ENCODE results near the gene G0S2.

The G0S2 gene

DNA sequence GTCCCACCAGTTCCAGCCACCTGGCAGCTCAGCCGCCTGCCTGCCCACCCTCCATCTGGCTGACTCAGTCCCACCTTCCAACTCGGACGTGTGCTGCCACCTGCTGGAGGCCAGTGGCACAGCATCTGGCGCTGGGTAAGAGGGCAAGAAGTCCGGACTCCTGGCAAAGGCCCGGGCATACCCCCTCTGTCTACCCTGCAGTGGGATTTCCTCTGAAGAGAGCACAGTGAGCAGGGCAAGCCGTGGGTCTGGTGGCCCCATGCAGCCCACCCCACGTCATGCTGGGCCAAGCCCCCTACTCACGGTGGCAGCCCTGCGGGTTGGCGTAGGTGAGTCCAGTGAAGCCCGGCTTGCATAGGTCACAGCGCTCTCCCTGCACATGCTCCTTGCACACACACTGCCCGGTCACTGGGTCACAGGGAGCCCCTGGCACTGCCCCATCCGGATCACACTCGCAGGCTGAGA, 47.4 kb upstream of the G0S2 start (continued):
- TF ChIP-seq, protein P1, sequence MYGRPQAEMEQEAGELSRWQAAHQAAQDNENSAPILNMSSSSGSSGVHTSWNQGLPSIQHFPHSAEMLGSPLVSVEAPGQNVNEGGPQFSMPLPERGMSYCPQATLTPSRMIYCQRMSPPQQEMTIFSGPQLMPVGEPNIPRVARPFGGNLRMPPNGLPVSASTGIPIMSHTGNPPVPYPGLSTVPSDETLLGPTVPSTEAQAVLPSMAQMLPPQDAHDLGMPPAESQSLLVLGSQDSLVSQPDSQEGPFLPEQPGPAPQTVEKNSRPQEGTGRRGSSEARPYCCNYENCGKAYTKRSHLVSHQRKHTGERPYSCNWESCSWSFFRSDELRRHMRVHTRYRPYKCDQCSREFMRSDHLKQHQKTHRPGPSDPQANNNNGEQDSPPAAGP (tag by site-specific recombination; IDR thresholded peaks at IDR 0.05), result no peak; the same call in 1 of the 2 replicates
- no peak for TF ChIP-seq KLF16 (tag by site-specific recombination; IDR thresholded peaks at IDR 0.05)
- no peak for TF ChIP-seq KLF8 (tag by site-specific recombination; IDR thresholded peaks at IDR 0.05)
- TF ChIP-seq ZNF514 (tag by site-specific recombination; IDR thresholded peaks at IDR 0.05), result no peak
- TF ChIP-seq ZNF621 (tag by site-specific recombination; IDR thresholded peaks at IDR 0.05), result no peak
- no peak for TF ChIP-seq OVOL3 (tag by site-specific recombination; IDR thresholded peaks at IDR 0.05)
- TF ChIP-seq, protein P2, sequence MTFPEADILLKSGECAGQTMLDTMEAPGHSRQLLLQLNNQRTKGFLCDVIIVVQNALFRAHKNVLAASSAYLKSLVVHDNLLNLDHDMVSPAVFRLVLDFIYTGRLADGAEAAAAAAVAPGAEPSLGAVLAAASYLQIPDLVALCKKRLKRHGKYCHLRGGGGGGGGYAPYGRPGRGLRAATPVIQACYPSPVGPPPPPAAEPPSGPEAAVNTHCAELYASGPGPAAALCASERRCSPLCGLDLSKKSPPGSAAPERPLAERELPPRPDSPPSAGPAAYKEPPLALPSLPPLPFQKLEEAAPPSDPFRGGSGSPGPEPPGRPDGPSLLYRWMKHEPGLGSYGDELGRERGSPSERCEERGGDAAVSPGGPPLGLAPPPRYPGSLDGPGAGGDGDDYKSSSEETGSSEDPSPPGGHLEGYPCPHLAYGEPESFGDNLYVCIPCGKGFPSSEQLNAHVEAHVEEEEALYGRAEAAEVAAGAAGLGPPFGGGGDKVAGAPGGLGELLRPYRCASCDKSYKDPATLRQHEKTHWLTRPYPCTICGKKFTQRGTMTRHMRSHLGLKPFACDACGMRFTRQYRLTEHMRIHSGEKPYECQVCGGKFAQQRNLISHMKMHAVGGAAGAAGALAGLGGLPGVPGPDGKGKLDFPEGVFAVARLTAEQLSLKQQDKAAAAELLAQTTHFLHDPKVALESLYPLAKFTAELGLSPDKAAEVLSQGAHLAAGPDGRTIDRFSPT (tag by site-specific recombination; IDR thresholded peaks at IDR 0.05), result peak; percentile 16; the same call in 1 of the 2 replicates

DNA sequence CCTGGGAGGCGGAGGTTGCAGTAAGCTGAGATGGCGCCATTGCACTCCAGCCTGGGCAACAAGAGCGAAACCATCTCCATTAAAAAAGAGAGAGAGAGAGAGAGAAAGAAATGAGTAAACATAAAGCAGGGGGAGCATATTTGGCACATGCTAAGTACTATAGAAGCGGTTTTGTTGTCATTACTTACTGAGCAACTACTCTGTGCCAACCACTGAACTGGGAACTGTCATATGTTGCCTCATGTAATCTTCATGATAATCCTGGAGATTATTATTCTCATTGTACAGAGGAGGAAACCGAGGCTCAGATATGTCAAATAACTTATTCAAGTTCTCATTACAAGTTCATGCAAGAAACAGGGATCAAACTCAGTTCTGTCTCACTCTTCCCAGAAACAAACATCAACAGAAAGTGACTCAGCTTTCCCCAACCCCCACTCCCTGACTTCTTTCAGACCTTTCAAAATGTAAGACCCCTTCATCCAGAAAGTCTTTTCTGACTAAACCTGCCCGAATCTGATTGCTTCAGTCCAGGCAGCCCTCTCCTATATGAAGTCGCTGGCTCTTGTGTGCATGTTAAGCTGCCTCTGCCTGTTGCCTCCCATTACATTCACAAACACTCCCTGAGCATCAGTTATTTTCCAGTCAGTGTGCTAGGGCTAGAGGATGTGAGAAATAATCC, 46.5 kb upstream of the G0S2 start:
- Histone ChIP-seq H3K27ac (ENCODE audit: extremely low read depth, low read depth, low read length) (no peak overlapping the region), H3K4me3 (ENCODE audit: low read depth, low read length) (no peak overlapping the region), H3K4me1 (ENCODE audit: control insufficient read depth, insufficient read depth, low read length) (no peaks in the 10 kb centered on the region), H3K9me3 (ENCODE audit: control insufficient read depth, insufficient read depth, low read depth, low read length) (no peaks in the 10 kb centered on the region), H3K36me3 (ENCODE audit: control insufficient read depth in 2 of 2, insufficient read depth in 1 of 2, low read length in 2 of 2) (no peaks in the 10 kb centered on the region)
- ChIA-PET POLR2A (no interaction called here), CTCF (interaction anchor here (0.6 to 3.7 kb wide), 15 partner anchors 10 to 573 kb away, joined by 3 to 11 read pairs (median 4); no protein-coding TSS in a partner anchor)
- no peak for TF ChIP-seq KLF1 (tag by site-specific recombination; IDR thresholded peaks at IDR 0.05)
- TF ChIP-seq ZNF664 (tag by site-specific recombination; IDR thresholded peaks at IDR 0.05), result peak; percentile 25; the same call in 1 of the 2 replicates
- no peak for TF ChIP-seq ZNF600 (tag by site-specific recombination; IDR thresholded peaks at IDR 0.05)
- TF ChIP-seq, protein P3, sequence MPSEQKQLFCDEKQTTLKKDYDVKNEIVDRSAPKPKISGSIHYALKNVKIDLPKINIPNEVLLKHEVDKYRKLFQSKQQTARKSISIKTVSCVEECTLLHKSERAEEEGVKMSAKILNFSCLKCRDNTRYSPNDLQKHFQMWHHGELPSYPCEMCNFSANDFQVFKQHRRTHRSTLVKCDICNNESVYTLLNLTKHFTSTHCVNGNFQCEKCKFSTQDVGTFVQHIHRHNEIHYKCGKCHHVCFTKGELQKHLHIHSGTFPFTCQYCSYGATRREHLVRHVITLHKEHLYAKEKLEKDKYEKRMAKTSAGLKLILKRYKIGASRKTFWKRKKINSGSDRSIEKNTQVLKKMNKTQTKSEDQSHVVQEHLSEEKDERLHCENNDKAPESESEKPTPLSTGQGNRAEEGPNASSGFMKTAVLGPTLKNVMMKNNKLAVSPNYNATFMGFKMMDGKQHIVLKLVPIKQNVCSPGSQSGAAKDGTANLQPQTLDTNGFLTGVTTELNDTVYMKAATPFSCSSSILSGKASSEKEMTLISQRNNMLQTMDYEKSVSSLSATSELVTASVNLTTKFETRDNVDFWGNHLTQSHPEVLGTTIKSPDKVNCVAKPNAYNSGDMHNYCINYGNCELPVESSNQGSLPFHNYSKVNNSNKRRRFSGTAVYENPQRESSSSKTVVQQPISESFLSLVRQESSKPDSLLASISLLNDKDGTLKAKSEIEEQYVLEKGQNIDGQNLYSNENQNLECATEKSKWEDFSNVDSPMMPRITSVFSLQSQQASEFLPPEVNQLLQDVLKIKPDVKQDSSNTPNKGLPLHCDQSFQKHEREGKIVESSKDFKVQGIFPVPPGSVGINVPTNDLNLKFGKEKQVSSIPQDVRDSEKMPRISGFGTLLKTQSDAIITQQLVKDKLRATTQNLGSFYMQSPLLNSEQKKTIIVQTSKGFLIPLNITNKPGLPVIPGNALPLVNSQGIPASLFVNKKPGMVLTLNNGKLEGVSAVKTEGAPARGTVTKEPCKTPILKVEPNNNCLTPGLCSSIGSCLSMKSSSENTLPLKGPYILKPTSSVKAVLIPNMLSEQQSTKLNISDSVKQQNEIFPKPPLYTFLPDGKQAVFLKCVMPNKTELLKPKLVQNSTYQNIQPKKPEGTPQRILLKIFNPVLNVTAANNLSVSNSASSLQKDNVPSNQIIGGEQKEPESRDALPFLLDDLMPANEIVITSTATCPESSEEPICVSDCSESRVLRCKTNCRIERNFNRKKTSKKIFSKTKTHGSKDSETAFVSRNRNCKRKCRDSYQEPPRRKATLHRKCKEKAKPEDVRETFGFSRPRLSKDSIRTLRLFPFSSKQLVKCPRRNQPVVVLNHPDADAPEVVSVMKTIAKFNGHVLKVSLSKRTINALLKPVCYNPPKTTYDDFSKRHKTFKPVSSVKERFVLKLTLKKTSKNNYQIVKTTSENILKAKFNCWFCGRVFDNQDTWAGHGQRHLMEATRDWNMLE (tag by site-specific recombination; conservative IDR thresholded peaks at IDR 0.05; ENCODE audit: low read depth), result no peak

DNA sequence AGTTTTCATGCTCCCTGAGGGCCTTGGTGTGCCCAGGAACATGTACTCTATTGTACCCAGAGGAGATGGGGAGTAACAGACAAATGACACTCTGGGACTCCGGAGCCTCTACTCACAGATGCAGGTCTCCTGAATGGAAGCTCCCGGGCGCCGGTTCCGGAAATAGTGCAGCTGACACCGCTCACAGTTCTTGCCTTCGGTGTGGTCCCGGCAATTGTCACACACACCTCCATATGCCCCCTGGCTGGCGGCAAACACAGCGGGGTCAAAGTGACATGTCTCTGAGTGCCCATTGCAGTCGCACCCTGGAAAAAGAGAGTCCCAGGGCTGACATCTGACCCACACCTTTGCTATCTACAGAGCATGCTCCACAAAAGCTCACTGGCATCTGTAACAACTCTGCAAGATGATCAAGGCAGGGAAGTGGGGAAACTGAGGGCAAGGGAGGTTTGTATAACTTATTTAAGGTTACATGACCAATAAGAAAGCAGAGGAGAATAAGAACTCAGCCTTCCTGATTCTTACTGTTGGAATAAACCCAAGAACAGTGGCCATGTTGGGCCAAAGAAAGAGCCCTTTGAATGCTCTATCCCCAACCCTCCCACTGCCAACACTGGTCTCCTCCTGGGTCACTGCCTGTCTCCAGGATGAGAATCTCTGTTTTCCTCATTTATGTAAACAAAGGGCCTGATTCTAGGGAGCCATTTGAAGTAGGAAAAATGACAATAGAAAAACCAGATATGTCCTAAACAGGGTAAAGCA, 45.4 kb upstream of the G0S2 start:
- Histone ChIP-seq H3K27ac (ENCODE audit: extremely low read depth, low read depth, low read length) (no peak overlapping the region), H3K36me3 (ENCODE audit: control insufficient read depth in 2 of 2, insufficient read depth in 1 of 2, low read length in 2 of 2) (no peaks in the 10 kb centered on the region), H3K4me3 (ENCODE audit: low read depth, low read length) (no peak overlapping the region), H3K9me3 (ENCODE audit: control insufficient read depth, insufficient read depth, low read depth, low read length) (no peaks in the 10 kb centered on the region), H3K4me1 (ENCODE audit: control insufficient read depth, insufficient read depth, low read length) (no peaks in the 10 kb centered on the region)
- POLR2A ChIA-PET, result no interaction called here
- CTCF ChIA-PET, result interaction anchor here (0.7 to 3.7 kb wide), 10 partner anchors 11 to 883 kb away, joined by 3 to 11 read pairs (median 4); no protein-coding TSS in a partner anchor
- TF ChIP-seq ZFP37 (tag by site-specific recombination; IDR thresholded peaks at IDR 0.05), result no peak
- TF ChIP-seq ZNF16 (tag by site-specific recombination; IDR thresholded peaks at IDR 0.05; ENCODE audit: low read depth), result no peak
- TF ChIP-seq ZNF223 (tag by site-specific recombination; IDR thresholded peaks at IDR 0.05), result no peak
- TF ChIP-seq SP2 (tag by site-specific recombination; IDR thresholded peaks at IDR 0.05), result no peak
- no peak for TF ChIP-seq SP7 (tag by site-specific recombination; IDR thresholded peaks at IDR 0.05)
- TF ChIP-seq YY1 (tag by site-specific recombination; IDR thresholded peaks at IDR 0.05), result no peak
- TF ChIP-seq, protein P4, sequence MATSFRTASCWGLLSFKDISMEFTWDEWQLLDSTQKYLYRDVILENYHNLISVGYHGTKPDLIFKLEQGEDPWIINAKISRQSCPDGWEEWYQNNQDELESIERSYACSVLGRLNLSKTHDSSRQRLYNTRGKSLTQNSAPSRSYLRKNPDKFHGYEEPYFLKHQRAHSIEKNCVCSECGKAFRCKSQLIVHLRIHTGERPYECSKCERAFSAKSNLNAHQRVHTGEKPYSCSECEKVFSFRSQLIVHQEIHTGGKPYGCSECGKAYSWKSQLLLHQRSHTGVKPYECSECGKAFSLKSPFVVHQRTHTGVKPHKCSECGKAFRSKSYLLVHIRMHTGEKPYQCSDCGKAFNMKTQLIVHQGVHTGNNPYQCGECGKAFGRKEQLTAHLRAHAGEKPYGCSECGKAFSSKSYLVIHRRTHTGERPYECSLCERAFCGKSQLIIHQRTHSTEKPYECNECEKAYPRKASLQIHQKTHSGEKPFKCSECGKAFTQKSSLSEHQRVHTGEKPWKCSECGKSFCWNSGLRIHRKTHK (tag by site-specific recombination; IDR thresholded peaks at IDR 0.05), result no peak
